GM18505 (cell line): ENCODE measurements around the gene DNAJC16.

Source experiments
- ATAC-seq: cut with Tn5 transposase; IDR thresholded peaks from one replicate; pipeline ENCODE4 v1.9.1; 2021; ENCODE audit not compliant: unreplicated experiment
- POLR2A ChIP-seq: IDR thresholded peaks from 4 replicates; pipeline ENCODE4 v1.6.1; 2011; ENCODE audit warnings: borderline replicate concordance; ENCODE audit not compliant: insufficient read depth, insufficient read length; ENCODE audit errors: extremely low read depth

Gene DNAJC16

GRCh38 chr1:15541231-15541792, 14.7 kb downstream of the DNAJC16 start:
- ATAC-seq: no peak

GRCh38 chr1:15542388-15543250, 16.0 kb downstream of the DNAJC16 start:
- ATAC-seq: no peak
- TF ChIP-seq POLR2A: no peak

More at GRCh38 chr1:15541231-15541792, 14.7 kb downstream of the DNAJC16 start:
- no peak for TF ChIP-seq POLR2A

GRCh38 chr1:15543251-15543588, 16.6 kb downstream of the DNAJC16 start:
- no peak for TF ChIP-seq POLR2A
- no peak for ATAC-seq

- ATAC-seq: no peak
Observed at GRCh38 chr1:15543589-15544568, 17.2 kb downstream of the DNAJC16 start.

GRCh38 chr1:15546641-15547040, 20.0 kb downstream of the DNAJC16 start:
- no peak for ATAC-seq
- TF ChIP-seq POLR2A: no peak

More at GRCh38 chr1:15543589-15544568, 17.2 kb downstream of the DNAJC16 start:
- TF ChIP-seq POLR2A: no peak

GRCh38 chr1:15550573-15550972, 23.9 kb downstream of the DNAJC16 start:
- ATAC-seq: no peak
- TF ChIP-seq POLR2A: no peak

- no peak for TF ChIP-seq POLR2A
- ATAC-seq: no peak
Observed at GRCh38 chr1:15557008-15557407, 30.4 kb downstream of the DNAJC16 start.

- TF ChIP-seq POLR2A: no peak
- ATAC-seq: no peak
Observed at GRCh38 chr1:15557594-15557993, 30.9 kb downstream of the DNAJC16 start.

GRCh38 chr1:15558516-15558915, 31.9 kb downstream of the DNAJC16 start:
- TF ChIP-seq POLR2A: no peak
- ATAC-seq: no peak

- no peak for TF ChIP-seq POLR2A
- no peak for ATAC-seq
Observed at GRCh38 chr1:15559189-15559810, 32.7 kb downstream of the DNAJC16 start.

- no peak for TF ChIP-seq POLR2A
- no peak for ATAC-seq
Observed at GRCh38 chr1:15568387-15569073, 41.9 kb downstream of the DNAJC16 start.

- no peak for TF ChIP-seq POLR2A
Observed at GRCh38 chr1:15570861-15571260, 44.2 kb downstream of the DNAJC16 start.

More at GRCh38 chr1:15570861-15571260, 44.2 kb downstream of the DNAJC16 start:
- ATAC-seq: no peak
